Measurements from ENCODE around the gene WLS.

- TF ChIP-seq CTCF (IDR thresholded peaks at IDR 0.05) (no peak), ZFX (IDR thresholded peaks at IDR 0.05; ENCODE audit: borderline replicate concordance) (no peak)
These were observed 89.9 kb downstream of the WLS start for GRCh38 chr1:68142461-68142860.

Measured in 22Rv1 (cell line).